Forelimb muscle (tissue), 1 donor: Measurements from ENCODE around the gene EHHADH. TPM values are rescaled to one million over a fixed set of nuclear protein-coding genes. Genes with fewer than 3 reads are reported as not detected.

Source experiments
- DNase-seq: peaks from one replicate; pipeline ENCODE4 v3.0.0-alpha.2; 2013; ENCODE audit warnings: low read depth
- polyA plus RNA-seq: library from polyadenylated mRNA; unstranded; fragments of 120-200 nt; gene quantifications from one replicate; pipeline ENCODE4 v1.2.1, GENCODE V29; 2013; ENCODE audit not compliant: insufficient read length

Gene EHHADH
- polyA plus RNA-seq, 1 donor: 1.8 TPM

- no peak for DNase-seq
These were observed 104.3 kb downstream of the EHHADH start for GRCh38 chr3:185149591-185149990.

GRCh38 chr3:185145511-185145910 lies 108.3 kb downstream of the EHHADH start:
- DNase-seq: no peak

- no peak for DNase-seq
These were observed 109.1 kb downstream of the EHHADH start for GRCh38 chr3:185144784-185145183.

Other genes starting within 250 kb of the EHHADH start
- 3.2 TPM for gene C3orf70, start 101.0 kb downstream of the EHHADH start, polyA plus RNA-seq
- 12.1 TPM for gene MAP3K13, start 109.1 kb upstream of the EHHADH start, polyA plus RNA-seq
- gene TMEM41A, start 245.0 kb upstream of the EHHADH start, polyA plus RNA-seq: 16.8 TPM